HepG2 (cell line): Measurements from ENCODE around the gene RCE1. TPM values are rescaled to one million over a fixed set of nuclear protein-coding genes. Genes with fewer than 3 reads are reported as not detected.

Experiments
- ATF3 ChIP-seq: sonication (generic); formaldehyde crosslinking; IDR thresholded peaks from 2 replicates; pipeline ENCODE4 v1.4.0; 2020; ENCODE audit warnings: missing genetic modification reagents
- ATF7-NPFF ChIP-seq: sonication (generic); formaldehyde crosslinking; IDR thresholded peaks from 2 replicates; pipeline ENCODE4 v1.8.1; 2023; ENCODE audit warnings: mild to moderate bottlenecking, low read depth, missing genetic modification reagents, moderate library complexity
- ATM ChIP-seq: fragments of 450-650 bp; IDR thresholded peaks from 2 replicates; pipeline ENCODE4 v1.7.1; 2017; ENCODE audit warnings: mild to moderate bottlenecking, borderline replicate concordance
- BORCS8-MEF2B ChIP-seq: sonication (generic); formaldehyde crosslinking; IDR thresholded peaks from 2 replicates; pipeline ENCODE4 v1.8.0; 2022; ENCODE audit warnings: mild to moderate bottlenecking, missing genetic modification reagents
- ERF ChIP-seq: IDR thresholded peaks from 2 replicates; pipeline ENCODE4 v1.6.1; 2018; ENCODE audit warnings: missing biosample characterization, missing genetic modification reagents
- HNF4G ChIP-seq, 2 experiments: sonication (generic) in 1 of 2; formaldehyde crosslinking in 1 of 2; IDR thresholded peaks; 2 replicates each; pipeline versions ENCODE4 v1.4.0 to v1.6.1; 2011 to 2020; ENCODE audit warnings: borderline replicate concordance in 2 of 2, low read depth in 2 of 2, mild to moderate bottlenecking in 2 of 2, low read length in 1 of 2, missing genetic modification reagents in 1 of 2, moderate library complexity in 1 of 2
- IRF2 ChIP-seq: IDR thresholded peaks from 2 replicates; pipeline ENCODE4 v1.6.1; 2018; ENCODE audit warnings: missing genetic modification reagents, missing compliant biosample characterization
- ISL2 ChIP-seq: sonication (generic); formaldehyde crosslinking; IDR thresholded peaks from 2 replicates; pipeline ENCODE4 v1.5.0; 2020; ENCODE audit warnings: missing genetic modification reagents
- MXI1 ChIP-seq: IDR thresholded peaks from 3 replicates; pipeline ENCODE4 v1.6.1; 2012; ENCODE audit warnings: low read depth, low read length, inconsistent platforms, borderline replicate concordance
- NR2F6 ChIP-seq, 2 experiments: IDR thresholded peaks; 2 replicates each; pipeline ENCODE4 v1.6.1; 2016; ENCODE audit warnings: antibody characterized with exemption in 1 of 2, mild to moderate bottlenecking in 1 of 2
- PCBP2 ChIP-seq: fragments of 200-400 bp; formaldehyde crosslinking; optimal IDR thresholded peaks from 2 replicates; pipeline ENCODE3; 2018; ENCODE audit warnings: low read length, low read depth; ENCODE audit not compliant: poor library complexity, severe bottlenecking
- RAD21 ChIP-seq: fragments of 450-650 bp; formaldehyde crosslinking; IDR thresholded peaks from 2 replicates; pipeline ENCODE4 v1.5.0; 2020; ENCODE audit warnings: mild to moderate bottlenecking
- RBM39 ChIP-seq: fragments of 200-400 bp; formaldehyde crosslinking; IDR thresholded peaks from one replicate; pipeline ENCODE4 v1.6.1; 2018; ENCODE audit warnings: antibody characterized with exemption, mild to moderate bottlenecking, low read depth, low read length; ENCODE audit not compliant: poor library complexity, severe bottlenecking
- REST ChIP-seq, 2 experiments: IDR thresholded peaks; 2 replicates each; pipeline ENCODE4 v1.6.1; 2011 to 2012; ENCODE audit warnings: low read length in 2 of 2, borderline replicate concordance in 1 of 2, low read depth in 1 of 2, mild to moderate bottlenecking in 1 of 2, moderate library complexity in 1 of 2
- SALL2 ChIP-seq: sonication (generic); formaldehyde crosslinking; IDR thresholded peaks from 2 replicates; pipeline ENCODE4 v1.8.1; 2023; ENCODE audit warnings: mild to moderate bottlenecking, missing genetic modification reagents, inconsistent platforms
- SAP130 ChIP-seq: IDR thresholded peaks from 2 replicates; pipeline ENCODE4 v1.6.1; 2016; ENCODE audit warnings: low read depth
- SMAD3 ChIP-seq: sonication (generic); formaldehyde crosslinking; IDR thresholded peaks from 2 replicates; pipeline ENCODE4 v1.4.0; 2020; ENCODE audit warnings: missing genetic modification reagents
- SNAPC2 ChIP-seq: sonication (generic); formaldehyde crosslinking; IDR thresholded peaks from 2 replicates; pipeline ENCODE4 v1.8.1; 2022; ENCODE audit warnings: mild to moderate bottlenecking, missing genetic modification reagents
- TCF7 ChIP-seq: sonication (generic); IDR thresholded peaks from 2 replicates; pipeline ENCODE4 v1.6.1; 2016; ENCODE audit warnings: antibody characterized with exemption, low read depth
- ZFP82 ChIP-seq: sonication (generic); formaldehyde crosslinking; IDR thresholded peaks from 2 replicates; pipeline ENCODE4 v1.5.1; 2020; ENCODE audit warnings: mild to moderate bottlenecking, missing genetic modification reagents, borderline replicate concordance
- ZIK1 ChIP-seq: sonication (generic); formaldehyde crosslinking; IDR thresholded peaks from 2 replicates; pipeline ENCODE4 v1.5.0; 2020; ENCODE audit warnings: mild to moderate bottlenecking, low read depth, missing genetic modification reagents, borderline replicate concordance
- ZNF432 ChIP-seq: sonication (generic); formaldehyde crosslinking; IDR thresholded peaks from 2 replicates; pipeline ENCODE4 v1.5.0; 2020; ENCODE audit warnings: missing genetic modification reagents, mild to moderate bottlenecking, borderline replicate concordance
- ZNF616 ChIP-seq: sonication (generic); formaldehyde crosslinking; IDR thresholded peaks from 2 replicates; pipeline ENCODE4 v1.5.0; 2020; ENCODE audit warnings: low read depth, mild to moderate bottlenecking, missing genetic modification reagents
- ZSCAN5A ChIP-seq: sonication (generic); formaldehyde crosslinking; IDR thresholded peaks from 2 replicates; pipeline ENCODE4 v1.8.0; 2022; ENCODE audit warnings: mild to moderate bottlenecking, missing genetic modification reagents, borderline replicate concordance
- polyA plus RNA-seq, 8 experiments: library from polyadenylated mRNA; depleted of rRNA in 3 of 8; stranded (reverse) in 7 of 8; unstranded in 1 of 8; fragments of >200 nt; fragmentation: Illumina TruSeq in 4 of 8; extraction: Trizol in 4 of 8; gene quantifications; 2 replicates each; pipeline versions ENCODE4 v1.2.1 to v1.2.3, GENCODE V29; 2011 to 2016; ENCODE audit warnings: low read depth in 4 of 8, missing spikeins in 1 of 8, mixed read lengths in 1 of 8; ENCODE audit not compliant: insufficient read depth in 1 of 8
- total RNA-seq, 5 experiments: library from RNA; depleted of rRNA; stranded (reverse); fragments of >200 nt; fragmentation: Illumina TruSeq; extraction: Trizol; gene quantifications; 2 replicates each; pipeline ENCODE4 v1.2.3, GENCODE V29; 2016; ENCODE audit warnings: low read depth in 1 of 5

The RCE1 gene
- total and polyA plus RNA-seq, 2 of the 13 experiments (the other 11 are each of a cell fraction or from before 2014, with no cell fraction given), result 22.2 to 22.4 TPM

GRCh38 chr11:66842896-66843775 is at the start of gene RCE1 (continued):
- TF ChIP-seq ZSCAN5A (CRISPR knock-in tag) (0 out of 2 replicates have a peak, but pooled peaks have one; percentile 29), MXI1 (0 out of 3 replicates have a peak, but pooled peaks have one; percentile 71), IRF2 (CRISPR knock-in tag) (peak; percentile 48; the same call in 1 of the 2 replicates), BORCS8-MEF2B (CRISPR knock-in tag) (peak; percentile 81), ZFP82 (CRISPR knock-in tag) (no peak), HNF4G (IDR thresholded peaks at IDR 0.05; ENCODE audit: borderline replicate concordance, low read depth, low read length) (no peak), HNF4G (CRISPR knock-in tag; IDR thresholded peaks at IDR 0.05; ENCODE audit: borderline replicate concordance, low read depth) (0 out of 2 replicates have a peak, but pooled peaks have one; percentile 14), ZIK1 (peak; percentile 60), ATF3 (CRISPR knock-in tag) (no peak), SALL2 (CRISPR knock-in tag) (peak; percentile 94), SNAPC2 (CRISPR knock-in tag) (peak; percentile 38; the same call in 1 of the 2 replicates), NR2F6 (IDR thresholded peaks at IDR 0.05) (no peak), NR2F6 (CRISPR knock-in tag; IDR thresholded peaks at IDR 0.05) (0 out of 2 replicates have a peak, but pooled peaks have one; percentile 6), SAP130 (CRISPR knock-in tag) (peak; percentile 93), ATM (no peak), ZNF616 (CRISPR knock-in tag) (peak; percentile 73), PCBP2 (no peak), ERF (CRISPR knock-in tag) (peak; percentile 34; the same call in 1 of the 2 replicates), ISL2 (CRISPR knock-in tag) (no peak; the same call in 1 of the 2 replicates), RAD21 (CRISPR knock-in tag) (peak; percentile 40; the same call in 1 of the 2 replicates), RBM39 (peak; percentile 63), TCF7 (no peak), ZNF432 (no peak), SMAD3 (CRISPR knock-in tag) (no peak), REST (IDR thresholded peaks at IDR 0.05; ENCODE audit: borderline replicate concordance in 1 of 2, low read depth in 1 of 2, low read length in 2 of 2) (peak in 1 of 2 experiments; percentile 49; a peak in 2 of 4 replicates), ATF7-NPFF (CRISPR knock-in tag) (peak; percentile 78)
